RWPE1 (cell line): Measurements from ENCODE around the gene AMDHD2.

Experiments
- CTCF ChIA-PET: fragments of 350-600 bp; sonication (Branson Sonifier 250); formaldehyde crosslinking; extraction: SDS; loops from one replicate; lab custom pipeline; 2021; lab: Yijun Ruan, JAX
- POLR2A ChIA-PET: fragments of 400-600 bp; formaldehyde crosslinking; extraction: SDS; loops from one replicate; lab custom pipeline; 2020; ENCODE audit warnings: antibody characterized with exemption; ENCODE audit not compliant: low non-redundant PET; lab: Yijun Ruan, JAX
- DNase-seq: peaks from one replicate; pipeline ENCODE4 v3.0.0; 2012; ENCODE audit warnings: low spot score
- H3K27ac ChIP-seq: fragments of 450-650 bp; 2 replicates; pipeline ENCODE4 v1.5.1; 2017
- TF ChIP-seq, protein P1 (sequence below): fragments of 450-650 bp; conservative IDR thresholded peaks from 2 replicates; pipeline ENCODE4 v1.5.1; 2017; ENCODE audit warnings: low read depth, mild to moderate bottlenecking

The AMDHD2 gene

GRCh38 chr16:2511128-2511800 is 8.9 kb upstream of the AMDHD2 start:
- TF ChIP-seq, protein P1, sequence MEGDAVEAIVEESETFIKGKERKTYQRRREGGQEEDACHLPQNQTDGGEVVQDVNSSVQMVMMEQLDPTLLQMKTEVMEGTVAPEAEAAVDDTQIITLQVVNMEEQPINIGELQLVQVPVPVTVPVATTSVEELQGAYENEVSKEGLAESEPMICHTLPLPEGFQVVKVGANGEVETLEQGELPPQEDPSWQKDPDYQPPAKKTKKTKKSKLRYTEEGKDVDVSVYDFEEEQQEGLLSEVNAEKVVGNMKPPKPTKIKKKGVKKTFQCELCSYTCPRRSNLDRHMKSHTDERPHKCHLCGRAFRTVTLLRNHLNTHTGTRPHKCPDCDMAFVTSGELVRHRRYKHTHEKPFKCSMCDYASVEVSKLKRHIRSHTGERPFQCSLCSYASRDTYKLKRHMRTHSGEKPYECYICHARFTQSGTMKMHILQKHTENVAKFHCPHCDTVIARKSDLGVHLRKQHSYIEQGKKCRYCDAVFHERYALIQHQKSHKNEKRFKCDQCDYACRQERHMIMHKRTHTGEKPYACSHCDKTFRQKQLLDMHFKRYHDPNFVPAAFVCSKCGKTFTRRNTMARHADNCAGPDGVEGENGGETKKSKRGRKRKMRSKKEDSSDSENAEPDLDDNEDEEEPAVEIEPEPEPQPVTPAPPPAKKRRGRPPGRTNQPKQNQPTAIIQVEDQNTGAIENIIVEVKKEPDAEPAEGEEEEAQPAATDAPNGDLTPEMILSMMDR, result no peak
- ChIA-PET POLR2A (interaction anchor here (0.7 kb wide), 1 partner anchor 511 kb away, joined by 5 read pairs; no protein-coding TSS in a partner anchor), CTCF (interaction anchor here (3.3 kb wide), 1 partner anchor 10 kb away, joined by 14 read pairs; no protein-coding TSS in a partner anchor)
- H3K27ac ChIP-seq, result peak overlapping the region; percentile 95; the same call in 1 of the 2 replicates
- no peak for DNase-seq

- peak overlapping the region; percentile 95 for H3K27ac ChIP-seq
- POLR2A ChIA-PET, result no interaction called here
- no peak for DNase-seq
- TF ChIP-seq, protein P1, result no peak
- CTCF ChIA-PET, result interaction anchor here (3.3 kb wide), 1 partner anchor 11 kb away, joined by 14 read pairs; no protein-coding TSS in a partner anchor
Measured at GRCh38 chr16:2511996-2512734, 8.0 kb upstream of the AMDHD2 start.

DNA sequence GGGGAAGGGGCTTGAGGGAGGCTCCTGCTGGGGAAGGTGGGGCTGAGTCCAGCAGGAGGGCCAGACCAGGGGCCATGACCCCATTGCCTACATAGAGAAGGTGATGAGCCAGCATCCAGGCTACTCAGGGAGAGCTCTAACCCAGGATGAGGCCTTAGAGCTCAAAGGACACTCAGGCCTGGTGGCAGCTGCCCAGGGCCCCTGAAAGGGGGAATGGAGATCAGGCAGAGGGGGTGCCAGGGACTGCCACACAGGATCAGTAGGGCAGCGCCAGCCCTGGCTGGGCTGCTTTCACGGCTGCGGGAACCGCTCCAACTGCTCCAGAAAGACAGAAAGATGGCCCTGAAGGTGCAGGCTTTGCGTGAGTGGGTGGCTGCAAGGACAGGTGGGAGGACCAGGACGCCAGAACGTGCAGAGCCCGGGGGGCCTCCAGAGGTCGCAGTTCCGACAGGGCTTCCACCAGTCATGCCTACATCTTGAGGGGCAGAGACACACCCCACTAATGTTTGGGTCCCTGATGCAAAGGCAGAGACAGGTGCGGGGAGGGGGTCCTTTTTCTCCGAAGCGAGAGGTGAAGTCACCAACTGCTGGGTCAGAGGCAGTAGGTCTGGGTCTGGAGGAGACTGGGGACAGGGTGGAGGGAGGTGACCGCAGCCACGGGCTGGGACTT is 7.3 kb upstream of the AMDHD2 start:
- peak overlapping the region; percentile 95 for H3K27ac ChIP-seq
- CTCF ChIA-PET, result interaction anchor here (3.3 kb wide), 1 partner anchor 11 kb away, joined by 14 read pairs; no protein-coding TSS in a partner anchor
- TF ChIP-seq, protein P1, result no peak
- POLR2A ChIA-PET, result no interaction called here
- DNase-seq, result no peak

GRCh38 chr16:2513405-2514332 is 6.5 kb upstream of the AMDHD2 start, which contains the start of gene ATP6V0C:
TSS of gene ATP6V0C (plus strand) at chr16:2513952. CDS start at chr16:2514104, 152 bp downstream.
- CTCF ChIA-PET, result interaction anchor here (3.3 kb wide), 1 partner anchor 12 kb away, joined by 14 read pairs; no protein-coding TSS in a partner anchor
- peak; percentile 93 for DNase-seq
- peak within 1 kb of the TSS; percentile 95 for H3K27ac ChIP-seq
- TF ChIP-seq, protein P1, result no peak
- POLR2A ChIA-PET, result no interaction called here

DNA sequence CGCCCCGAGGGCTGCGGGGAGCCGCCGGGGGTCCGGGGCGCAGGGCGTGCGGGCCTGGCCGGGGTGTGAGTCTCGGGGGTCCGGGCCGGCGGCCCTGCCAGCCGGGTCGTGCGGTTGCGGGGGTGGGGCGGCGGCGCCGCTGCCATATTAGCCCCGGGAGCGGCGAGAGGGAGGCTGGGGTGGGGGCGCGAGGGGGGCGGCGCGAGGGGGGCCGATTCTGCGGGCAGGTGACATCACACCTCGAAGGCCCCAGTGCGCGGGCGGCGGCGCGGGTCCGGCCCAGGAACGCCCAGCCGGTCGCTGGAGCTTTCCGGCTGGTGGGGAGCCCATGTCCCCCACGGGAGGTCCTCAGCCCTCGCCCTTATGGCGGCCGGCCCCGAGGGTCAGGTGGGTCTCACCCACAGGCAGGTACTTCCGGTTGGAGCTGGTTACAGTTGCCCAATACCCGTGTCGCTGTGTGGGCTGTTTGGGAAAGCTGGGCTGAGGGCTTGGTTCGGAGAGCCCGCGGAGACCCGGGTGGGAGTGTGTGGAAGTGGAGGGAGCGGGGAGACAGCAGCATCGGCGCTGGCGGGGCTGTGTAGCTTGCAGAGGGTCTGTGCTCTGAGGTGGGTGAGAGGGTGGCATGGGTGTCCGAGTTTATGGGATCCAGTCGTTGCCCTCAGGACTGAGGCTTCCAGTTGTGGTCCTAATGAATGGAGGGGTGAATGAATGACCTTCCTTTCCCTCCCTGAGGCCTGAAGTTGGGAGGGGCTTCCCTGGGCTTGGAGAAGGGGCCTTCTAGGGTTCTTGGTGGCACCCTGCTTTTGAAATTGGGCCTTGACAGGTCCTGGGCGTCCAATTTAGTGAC is 5.6 kb upstream of the AMDHD2 start:
- ChIA-PET CTCF (interaction anchor here (0.6 to 3.3 kb wide), 2 partner anchors 13 to 50 kb away, joined by 5 to 14 read pairs; no protein-coding TSS in a partner anchor), POLR2A (no interaction called here)
- DNase-seq, result no peak
- TF ChIP-seq, protein P1, result no peak
- H3K27ac ChIP-seq, result peak overlapping the region; percentile 95
